GM13977 (cell line): Measurements from ENCODE around the gene RRAGD.

Source experiments
- DNase-seq: peaks from one replicate; pipeline ENCODE4 v3.0.0; 2012; ENCODE audit warnings: low spot score
- CTCF ChIP-seq: IDR thresholded peaks from 2 replicates; pipeline ENCODE4 v1.5.1; 2012; ENCODE audit warnings: mild to moderate bottlenecking, control low read depth; ENCODE audit not compliant: insufficient read depth; ENCODE audit errors: extremely low read depth, missing control alignments
- in situ Hi-C: fragments of 300-500 bp; cut with MboI; formaldehyde crosslinking; loops from one replicate; pipeline ENCODE4 v1.12.0; 2022; ENCODE audit warnings: low sequenced_read_pairs, low pct_unique_long_range_greater_than_20kb, mixed read lengths, inconsistent platforms; ENCODE audit not compliant: unreplicated experiment

Gene RRAGD

GRCh38 chr6:89321131-89321970 is 90.7 kb downstream of the RRAGD start:
- in situ Hi-C loops, result no loop called here
- no peak for DNase-seq
- no peak for TF ChIP-seq CTCF

GRCh38 chr6:89320012-89320559 is 92.0 kb downstream of the RRAGD start:
- DNase-seq, result no peak
- no peak for TF ChIP-seq CTCF
- in situ Hi-C loops, result no loop called here

GRCh38 chr6:89317067-89317466 is 95.0 kb downstream of the RRAGD start:
- in situ Hi-C loops, result no loop called here
- no peak for TF ChIP-seq CTCF
- no peak for DNase-seq

- no peak for TF ChIP-seq CTCF
- in situ Hi-C loops, result no loop called here
- no peak for DNase-seq
These were observed 96.7 kb downstream of the RRAGD start, which contains the start of gene GABRR2 for GRCh38 chr6:89315249-89315885. GABRR2 (minus strand) TSS chr6:89315299; CDS start chr6:89315165, 134 bp downstream.

GRCh38 chr6:89314692-89315091 is 97.4 kb downstream of the RRAGD start:
- no peak for DNase-seq
- in situ Hi-C loops, result no loop called here
- TF ChIP-seq CTCF, result no peak
